Measurements from ENCODE around the gene PUS7L.

PUS7L gene

GRCh38 chr12:43758728-43759563 is at the start of gene PUS7L, which contains the start of gene IRAK4 (continued):
- TF ChIP-seq, protein P1, sequence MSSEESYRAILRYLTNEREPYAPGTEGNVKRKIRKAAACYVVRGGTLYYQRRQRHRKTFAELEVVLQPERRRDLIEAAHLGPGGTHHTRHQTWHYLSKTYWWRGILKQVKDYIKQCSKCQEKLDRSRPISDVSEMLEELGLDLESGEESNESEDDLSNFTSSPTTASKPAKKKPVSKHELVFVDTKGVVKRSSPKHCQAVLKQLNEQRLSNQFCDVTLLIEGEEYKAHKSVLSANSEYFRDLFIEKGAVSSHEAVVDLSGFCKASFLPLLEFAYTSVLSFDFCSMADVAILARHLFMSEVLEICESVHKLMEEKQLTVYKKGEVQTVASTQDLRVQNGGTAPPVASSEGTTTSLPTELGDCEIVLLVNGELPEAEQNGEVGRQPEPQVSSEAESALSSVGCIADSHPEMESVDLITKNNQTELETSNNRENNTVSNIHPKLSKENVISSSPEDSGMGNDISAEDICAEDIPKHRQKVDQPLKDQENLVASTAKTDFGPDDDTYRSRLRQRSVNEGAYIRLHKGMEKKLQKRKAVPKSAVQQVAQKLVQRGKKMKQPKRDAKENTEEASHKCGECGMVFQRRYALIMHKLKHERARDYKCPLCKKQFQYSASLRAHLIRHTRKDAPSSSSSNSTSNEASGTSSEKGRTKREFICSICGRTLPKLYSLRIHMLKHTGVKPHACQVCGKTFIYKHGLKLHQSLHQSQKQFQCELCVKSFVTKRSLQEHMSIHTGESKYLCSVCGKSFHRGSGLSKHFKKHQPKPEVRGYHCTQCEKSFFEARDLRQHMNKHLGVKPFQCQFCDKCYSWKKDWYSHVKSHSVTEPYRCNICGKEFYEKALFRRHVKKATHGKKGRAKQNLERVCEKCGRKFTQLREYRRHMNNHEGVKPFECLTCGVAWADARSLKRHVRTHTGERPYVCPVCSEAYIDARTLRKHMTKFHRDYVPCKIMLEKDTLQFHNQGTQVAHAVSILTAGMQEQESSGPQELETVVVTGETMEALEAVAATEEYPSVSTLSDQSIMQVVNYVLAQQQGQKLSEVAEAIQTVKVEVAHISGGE (tag by site-specific recombination; conservative IDR thresholded peaks at IDR 0.05; ENCODE audit: low read depth), result 0 out of 2 replicates have a peak, but pooled peaks have one; percentile 8
- peak; percentile 21; the same call in 1 of the 2 replicates for TF ChIP-seq SCRT1 (tag by site-specific recombination; IDR thresholded peaks at IDR 0.05; ENCODE audit: borderline replicate concordance)
- TF ChIP-seq ZBTB8A (tag by site-specific recombination; IDR thresholded peaks at IDR 0.05), result peak; percentile 96
- peak; percentile 80 for TF ChIP-seq ZNF341 (tag by site-specific recombination; IDR thresholded peaks at IDR 0.05; ENCODE audit: low read depth)
- no peak for TF ChIP-seq ZNF701 (tag by site-specific recombination; IDR thresholded peaks at IDR 0.05)
- TF ChIP-seq SETDB1 (IDR thresholded peaks at IDR 0.05; ENCODE audit: insufficient read length, low read length), result peak; percentile 60
- peak; percentile 62; the same call in 1 of the 2 replicates for TF ChIP-seq SCRT2 (tag by site-specific recombination; IDR thresholded peaks at IDR 0.05)
- TF ChIP-seq ZEB2 (tag by site-specific recombination; IDR thresholded peaks at IDR 0.05), result peak; percentile 56; the same call in 1 of the 2 replicates
- no peak for TF ChIP-seq YY2 (tag by site-specific recombination; IDR thresholded peaks at IDR 0.05)
- peak; percentile 41; the same call in 1 of the 2 replicates for TF ChIP-seq TCF7L2 (IDR thresholded peaks at IDR 0.05; ENCODE audit: borderline replicate concordance, low read depth, low read length)
- peak; percentile 73 for TF ChIP-seq SP3 (tag by site-specific recombination; IDR thresholded peaks at IDR 0.05)
- TF ChIP-seq ZNF571 (tag by site-specific recombination; IDR thresholded peaks at IDR 0.05), result no peak
- TF ChIP-seq ZSCAN30 (tag by site-specific recombination; IDR thresholded peaks at IDR 0.05), result peak; percentile 71
- peak; percentile 55 for TF ChIP-seq ZBTB26 (tag by site-specific recombination; optimal IDR thresholded peaks at IDR 0.05)
- no peak for TF ChIP-seq ZNF626 (tag by site-specific recombination; IDR thresholded peaks at IDR 0.05)
- TF ChIP-seq ZNF660 (tag by site-specific recombination; IDR thresholded peaks at IDR 0.05), result peak; percentile 77; the same call in 1 of the 2 replicates
- no peak; the same call in 1 of the 2 replicates for TF ChIP-seq ZNF140 (tag by site-specific recombination; IDR thresholded peaks at IDR 0.05)
- TF ChIP-seq ZNF692 (tag by site-specific recombination; IDR thresholded peaks at IDR 0.05), result peak; percentile 97
- peak; percentile 88 for TF ChIP-seq ZFHX2 (tag by site-specific recombination; conservative IDR thresholded peaks at IDR 0.05)
- TF ChIP-seq ZNF76 (tag by site-specific recombination; IDR thresholded peaks at IDR 0.05; ENCODE audit: borderline replicate concordance, low read depth), result peak; percentile 34; the same call in 1 of the 2 replicates
- TF ChIP-seq ZNF449 (tag by site-specific recombination; IDR thresholded peaks at IDR 0.05), result peak; percentile 37; the same call in 1 of the 2 replicates
- peak; percentile 92; the same call in 1 of the 2 replicates for TF ChIP-seq ZFP69B (tag by site-specific recombination; IDR thresholded peaks at IDR 0.05)
